HEK293 (cell line): Measurements from ENCODE around the gene FGD3.

Experiments
- CTCF ChIP-seq: fragments of 450-650 bp; formaldehyde crosslinking; IDR thresholded peaks from 2 replicates; pipeline ENCODE4 v1.5.1; 2016; ENCODE audit warnings: missing biosample characterization, missing genetic modification characterization
- IKZF3 ChIP-seq: fragments of 450-650 bp; IDR thresholded peaks from 2 replicates; pipeline ENCODE4 v1.5.0; 2018; ENCODE audit warnings: missing biosample characterization, mild to moderate bottlenecking, missing genetic modification characterization, moderate library complexity
- KLF1 ChIP-seq: fragments of 450-650 bp; formaldehyde crosslinking; IDR thresholded peaks from 2 replicates; pipeline ENCODE4 v1.5.1; 2016; ENCODE audit warnings: missing biosample characterization, missing genetic modification characterization
- ZBTB21 ChIP-seq: fragments of 450-650 bp; formaldehyde crosslinking; IDR thresholded peaks from 2 replicates; pipeline ENCODE4 v1.5.1; 2017; ENCODE audit warnings: missing biosample characterization, missing genetic modification characterization
- ZNF174 ChIP-seq: fragments of 450-650 bp; formaldehyde crosslinking; IDR thresholded peaks from 2 replicates; pipeline ENCODE4 v1.5.0; 2017; ENCODE audit warnings: missing biosample characterization, mild to moderate bottlenecking, missing genetic modification characterization
- ZNF843 ChIP-seq: fragments of 450-650 bp; formaldehyde crosslinking; IDR thresholded peaks from 2 replicates; pipeline ENCODE4 v1.5.1; 2016; ENCODE audit warnings: missing biosample characterization, missing genetic modification characterization
- ZSCAN18 ChIP-seq: fragments of 450-650 bp; formaldehyde crosslinking; IDR thresholded peaks from 2 replicates; pipeline ENCODE4 v1.5.1; 2016; ENCODE audit warnings: missing biosample characterization, missing genetic modification characterization

- TF ChIP-seq ZNF174 (tag by site-specific recombination) (no peak), IKZF3 (no peak), ZSCAN18 (tag by site-specific recombination) (no peak), ZBTB21 (tag by site-specific recombination) (no peak), CTCF (tag by site-specific recombination) (no peak), KLF1 (no peak), ZNF843 (no peak)
Measured at GRCh38 chr9:93004561-93004960, 57.2 kb downstream of the FGD3 start.
